HG03469 (cell line): ENCODE measurements around the gene POLR2A.
A peak's percentile ranks its signal among the peaks of the same experiment; 100 is the strongest.

ENCODE experiments used
- ATAC-seq: cut with Tn5 transposase; IDR thresholded peaks from one replicate; pipeline ENCODE4 v1.9.1; 2021; ENCODE audit warnings: mild to moderate bottlenecking, moderate library complexity, moderate number of reproducible peaks; ENCODE audit not compliant: unreplicated experiment

Gene POLR2A

GRCh38 chr17:7484067-7484918 is at the start of gene POLR2A:
Gene POLR2A (plus strand): TSS chr17:7484366.
- peak; percentile 50 for ATAC-seq

- ATAC-seq, result no peak
Observed at GRCh38 chr17:7435676-7436555, 48.2 kb upstream of the POLR2A start.

GRCh38 chr17:7436556-7437368 is 47.4 kb upstream of the POLR2A start:
- ATAC-seq, result no peak

- ATAC-seq, result no peak
Observed at GRCh38 chr17:7437369-7437863, 46.8 kb upstream of the POLR2A start.

- no peak for ATAC-seq
Observed at GRCh38 chr17:7437950-7438614, 46.1 kb upstream of the POLR2A start.

GRCh38 chr17:7438656-7439460 is 45.3 kb upstream of the POLR2A start:
- ATAC-seq, result no peak

- no peak for ATAC-seq
Observed at GRCh38 chr17:7439462-7440112, 44.6 kb upstream of the POLR2A start, which contains the start of gene FGF11. Gene FGF11 (plus strand): TSS chr17:7439512. CDS start chr17:7439621, 109 bp downstream.

- ATAC-seq, result no peak
Observed at GRCh38 chr17:7440113-7440833, 43.9 kb upstream of the POLR2A start.

- ATAC-seq, result no peak
Observed at GRCh38 chr17:7440834-7441195, 43.4 kb upstream of the POLR2A start.

- ATAC-seq, result no peak
Observed at GRCh38 chr17:7441266-7441665, 42.9 kb upstream of the POLR2A start.

- ATAC-seq, result no peak
Observed at GRCh38 chr17:7442142-7442541, 42.0 kb upstream of the POLR2A start.

GRCh38 chr17:7443499-7444485 is 40.4 kb upstream of the POLR2A start:
- no peak for ATAC-seq

- ATAC-seq, result no peak
Observed at GRCh38 chr17:7444682-7445618, 39.2 kb upstream of the POLR2A start, which contains the start of gene CHRNB1. Gene CHRNB1 (plus strand): TSS chr17:7445061. CDS start chr17:7445128, 67 bp downstream.

- ATAC-seq, result no peak
Observed at GRCh38 chr17:7445619-7445968, 38.6 kb upstream of the POLR2A start.

GRCh38 chr17:7448461-7448860 is 35.7 kb upstream of the POLR2A start:
- no peak for ATAC-seq
